ENCODE results near the gene CD101. TPM values are rescaled to one million over a fixed set of nuclear protein-coding genes. Genes with fewer than 3 reads are reported as not detected.
A peak's percentile ranks its signal among the peaks of the same experiment; 100 is the strongest.

Gene CD101
- total and polyA plus RNA-seq, 10 donors, result 1.0 to 15.9 (median 6.8) TPM

DNA sequence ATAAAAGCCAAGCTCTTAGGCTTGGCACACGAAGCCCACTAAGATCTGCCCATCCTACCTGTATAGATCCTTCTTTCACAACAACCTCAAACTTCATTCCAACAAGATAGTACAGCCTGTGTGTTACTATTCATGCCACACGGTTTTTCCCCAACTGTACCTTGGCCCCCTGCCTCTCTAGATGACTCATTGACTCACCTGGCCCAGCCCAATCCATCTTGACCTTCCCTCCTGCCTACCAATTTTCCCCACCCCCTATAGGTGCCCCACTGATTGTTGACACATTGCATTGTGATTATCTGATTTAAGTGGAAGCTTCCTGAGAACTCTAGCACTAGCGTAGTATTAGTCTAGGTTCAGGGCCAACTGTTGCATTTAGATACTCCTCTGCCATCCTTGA lies 2.0 kb upstream of the CD101 start:
- Histone ChIP-seq H3K9me3 (no peaks in the 10 kb centered on the region), H3K27ac (no peak overlapping the region), H3K4me1 (peaks cover 0 to 50% (median 17%) of the 10 kb centered on the region in 6 donors), H3K36me3 (no peaks in the 10 kb centered on the region), H3K27me3 (replicated peaks in 1 of 7) (no peaks in the 10 kb centered on the region), H3K4me3 (no peak overlapping the region)
- intact Hi-C loops (cut with DNase I; ENCODE audit: low total_unique reads), result no loop called here
- no peak for DNase-seq
- WGBS, 5 donors, result 70 to 81% (median 72%) methylated on average over 3 of the region's 3 CpGs
- TF ChIP-seq, protein P1, sequence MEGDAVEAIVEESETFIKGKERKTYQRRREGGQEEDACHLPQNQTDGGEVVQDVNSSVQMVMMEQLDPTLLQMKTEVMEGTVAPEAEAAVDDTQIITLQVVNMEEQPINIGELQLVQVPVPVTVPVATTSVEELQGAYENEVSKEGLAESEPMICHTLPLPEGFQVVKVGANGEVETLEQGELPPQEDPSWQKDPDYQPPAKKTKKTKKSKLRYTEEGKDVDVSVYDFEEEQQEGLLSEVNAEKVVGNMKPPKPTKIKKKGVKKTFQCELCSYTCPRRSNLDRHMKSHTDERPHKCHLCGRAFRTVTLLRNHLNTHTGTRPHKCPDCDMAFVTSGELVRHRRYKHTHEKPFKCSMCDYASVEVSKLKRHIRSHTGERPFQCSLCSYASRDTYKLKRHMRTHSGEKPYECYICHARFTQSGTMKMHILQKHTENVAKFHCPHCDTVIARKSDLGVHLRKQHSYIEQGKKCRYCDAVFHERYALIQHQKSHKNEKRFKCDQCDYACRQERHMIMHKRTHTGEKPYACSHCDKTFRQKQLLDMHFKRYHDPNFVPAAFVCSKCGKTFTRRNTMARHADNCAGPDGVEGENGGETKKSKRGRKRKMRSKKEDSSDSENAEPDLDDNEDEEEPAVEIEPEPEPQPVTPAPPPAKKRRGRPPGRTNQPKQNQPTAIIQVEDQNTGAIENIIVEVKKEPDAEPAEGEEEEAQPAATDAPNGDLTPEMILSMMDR (IDR thresholded peaks at IDR 0.05 in 8 of 11, conservative IDR thresholded peaks at IDR 0.05 in 3 of 11), result no peak
- TF ChIP-seq POLR2A (IDR thresholded peaks at IDR 0.05) (no peak), POLR2AphosphoS5 (IDR thresholded peaks at IDR 0.05) (no peak)

DNA sequence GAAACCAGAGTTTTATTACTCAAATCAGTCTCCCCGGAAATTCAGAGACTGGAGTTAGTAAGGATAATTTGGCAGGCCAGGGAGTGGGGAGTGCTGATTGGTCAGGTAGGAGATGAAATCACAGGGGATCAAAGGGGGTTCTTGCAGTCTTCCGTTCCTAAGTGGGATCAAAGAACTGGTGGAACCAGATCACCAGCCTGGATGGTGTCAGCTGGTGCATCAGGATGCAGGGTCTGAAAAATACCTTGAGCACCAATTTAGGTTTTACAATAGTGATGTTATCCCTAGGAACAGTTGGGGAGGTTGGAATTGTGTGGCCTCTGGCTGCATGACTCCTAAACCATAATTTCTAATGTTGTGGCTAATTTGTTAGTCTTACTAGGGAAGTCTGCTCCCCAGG lies 1.4 kb upstream of the CD101 start:
- H3K4me1 ChIP-seq, result peaks cover 0 to 50% (median 17%) of the 10 kb centered on the region in 6 donors
- H3K27me3 ChIP-seq (replicated peaks in 1 of 7), result no peaks in the 10 kb centered on the region
- no peak overlapping the region for H3K4me3 ChIP-seq
- WGBS, 5 donors, result 86 to 98% (median 94%) methylated on average over 2 of the region's 2 CpGs
- peak overlapping the region in 3 of 8 donors; percentile 76 to 84 (median 83) for H3K27ac ChIP-seq
- no peaks in the 10 kb centered on the region for H3K9me3 ChIP-seq
- TF ChIP-seq POLR2A (IDR thresholded peaks at IDR 0.05) (no peak), POLR2AphosphoS5 (IDR thresholded peaks at IDR 0.05) (no peak)
- TF ChIP-seq, protein P1 (IDR thresholded peaks at IDR 0.05 in 8 of 11, conservative IDR thresholded peaks at IDR 0.05 in 3 of 11), result no peak
- no peaks in the 10 kb centered on the region for H3K36me3 ChIP-seq
- intact Hi-C loops (cut with DNase I; ENCODE audit: low total_unique reads), result no loop called here
- no peak for DNase-seq

DNA sequence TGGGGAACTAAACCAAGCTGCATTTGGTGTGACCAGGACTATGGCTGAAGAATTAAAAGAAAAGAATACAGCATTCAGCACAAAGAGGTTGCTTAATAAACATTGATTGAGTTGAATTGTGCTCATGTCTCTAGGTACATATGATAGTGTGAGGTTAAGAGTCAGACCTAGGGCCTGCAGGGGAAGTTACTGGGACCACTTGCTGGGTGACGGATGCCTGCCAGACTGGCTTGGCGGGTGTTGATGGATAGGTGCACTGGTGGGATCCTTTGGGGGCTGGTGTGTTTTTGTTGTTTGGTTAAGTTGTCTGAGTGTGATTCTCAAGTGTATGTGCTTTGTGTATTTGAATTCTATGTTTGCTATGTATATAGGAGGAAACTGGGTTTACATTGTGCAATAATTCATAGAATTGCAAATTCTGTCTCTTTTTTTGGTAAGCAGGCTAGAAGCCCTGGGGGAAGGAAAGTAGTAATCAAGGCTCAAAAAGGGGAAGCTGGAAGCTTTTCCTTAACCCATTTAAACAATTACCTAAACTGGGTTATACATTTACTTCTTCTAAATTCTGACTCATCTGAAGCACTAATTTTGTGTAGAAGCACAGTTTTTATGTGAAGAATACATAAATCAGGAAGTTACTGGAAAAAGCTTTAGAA lies 1.8 kb downstream of the CD101 start:
- no peak for TF ChIP-seq POLR2A (IDR thresholded peaks at IDR 0.05)
- peaks cover 0 to 77% (median 20%) of the 10 kb centered on the region in 6 donors for H3K4me1 ChIP-seq
- DNase-seq, result no peak
- peak overlapping the region in 1 of 8 donors; percentile 21 for H3K4me3 ChIP-seq
- peak overlapping the region in 6 of 8 donors; percentile 59 to 84 (median 74) for H3K27ac ChIP-seq
- no peaks in the 10 kb centered on the region for H3K27me3 ChIP-seq (replicated peaks in 1 of 7)
- H3K9me3 ChIP-seq, result no peaks in the 10 kb centered on the region
- intact Hi-C loops (cut with DNase I; ENCODE audit: low total_unique reads), result no loop called here
- WGBS, 5 donors, result 57 to 84% (median 71%) methylated on average over 2 of the region's 2 CpGs
- H3K36me3 ChIP-seq, result no peaks in the 10 kb centered on the region

DNA sequence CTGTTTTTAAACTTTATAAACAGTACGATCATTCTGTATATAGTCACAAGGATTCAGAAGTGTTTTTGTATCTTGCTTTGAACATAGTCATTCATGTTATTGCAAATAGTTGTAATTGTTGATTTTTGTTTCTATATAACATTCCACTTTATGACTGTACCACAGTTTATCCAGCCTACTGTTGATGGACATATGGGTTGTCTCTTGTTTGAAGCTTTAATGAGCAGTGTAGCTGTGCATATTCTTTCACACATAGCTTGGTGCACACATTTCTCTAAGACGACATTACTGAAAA lies 6.1 kb downstream of the CD101 start:
- Histone ChIP-seq H3K4me1 (peaks cover 0 to 68% (median 13%) of the 10 kb centered on the region in 6 donors), H3K36me3 (peaks cover 0 to 15% (median 0%) of the 10 kb centered on the region in 6 donors), H3K27me3 (replicated peaks in 1 of 7) (no peaks in the 10 kb centered on the region), H3K9me3 (no peaks in the 10 kb centered on the region), H3K27ac (peak overlapping the region in 3 of 8 donors; percentile 58 to 62 (median 60)), H3K4me3 (no peak overlapping the region)
- intact Hi-C loops (cut with DNase I; ENCODE audit: low total_unique reads), result no loop called here
- TF ChIP-seq POLR2AphosphoS5 (IDR thresholded peaks at IDR 0.05) (no peak), POLR2A (IDR thresholded peaks at IDR 0.05) (no peak)
- TF ChIP-seq, protein P1 (IDR thresholded peaks at IDR 0.05 in 8 of 11, conservative IDR thresholded peaks at IDR 0.05 in 3 of 11), result no peak
- whole genome bisulfite sequencing, 5 donors, result 87 to 92% (median 90%) methylated on average over 2 of the region's 2 CpGs
- no peak for DNase-seq

All from spleen (tissue), 11 donors.